GM21619 (cell line): ENCODE results near the gene OR1E1.
"Not testable (repeated sequence)": the region's sequence is repeated elsewhere in the genome, so short reads cannot be mapped to it uniquely, and the experiment has no call there.

Experiments used
- ATAC-seq: cut with Tn5 transposase; IDR thresholded peaks from one replicate; pipeline ENCODE4 v1.9.1; 2021; ENCODE audit not compliant: unreplicated experiment

OR1E1 gene

GRCh38 chr17:3398310-3398709, at the start of gene OR1E1:
OR1E1 (minus strand) TSS chr17:3398410; CDS start chr17:3398410, 0 bp downstream.
- no peak for ATAC-seq

GRCh38 chr17:3447625-3448024, 49.4 kb upstream of the OR1E1 start:
- ATAC-seq, result no peak

- ATAC-seq, result no peak
Measured at GRCh38 chr17:3440451-3440850, 42.2 kb upstream of the OR1E1 start.

GRCh38 chr17:3438368-3438767, 40.2 kb upstream of the OR1E1 start:
- no peak for ATAC-seq

- no peak for ATAC-seq
Measured at GRCh38 chr17:3433741-3434140, 35.5 kb upstream of the OR1E1 start, which contains the start of gene OR1E2. OR1E2 (minus strand) TSS chr17:3433841; CDS start chr17:3433841, 0 bp downstream.

- not testable (repeated sequence) for ATAC-seq
Measured at GRCh38 chr17:3433215-3433614, 35.0 kb upstream of the OR1E1 start.

- ATAC-seq, result no peak
Measured at GRCh38 chr17:3418222-3418621, 20.0 kb upstream of the OR1E1 start.

- ATAC-seq, result no peak
Measured at GRCh38 chr17:3415610-3416009, 17.4 kb upstream of the OR1E1 start.

GRCh38 chr17:3412216-3412615, 14.0 kb upstream of the OR1E1 start:
- ATAC-seq, result not testable (repeated sequence)

- no peak for ATAC-seq
Measured at GRCh38 chr17:3411070-3411469, 12.9 kb upstream of the OR1E1 start, which contains the start of gene OR3A3. OR3A3 (plus strand) TSS chr17:3411370.

- not testable (repeated sequence) for ATAC-seq
Measured at GRCh38 chr17:3403856-3404255, 5.6 kb upstream of the OR1E1 start.

- ATAC-seq, result no peak
Measured at GRCh38 chr17:3401786-3402185, 3.6 kb upstream of the OR1E1 start.

- ATAC-seq, result no peak
Measured at GRCh38 chr17:3400055-3400454, 1.8 kb upstream of the OR1E1 start.

- ATAC-seq, result not testable (repeated sequence)
Measured at GRCh38 chr17:3397801-3398200, 409 bp downstream of the OR1E1 start.

- no peak for ATAC-seq
Measured at GRCh38 chr17:3389791-3390190, 8.4 kb downstream of the OR1E1 start.

GRCh38 chr17:3385869-3386816, 12.1 kb downstream of the OR1E1 start, which contains the start of gene OR3A2:
OR3A2 (minus strand) TSS chr17:3386308.
- no peak for ATAC-seq

- no peak for ATAC-seq
Measured at GRCh38 chr17:3381957-3382356, 16.3 kb downstream of the OR1E1 start.

- ATAC-seq, result no peak
Measured at GRCh38 chr17:3378321-3378720, 19.9 kb downstream of the OR1E1 start.

- ATAC-seq, result not testable (repeated sequence)
Measured at GRCh38 chr17:3371167-3371566, 27.0 kb downstream of the OR1E1 start.
